Activated naive CD4-positive, alpha-beta T cell treated with anti-CD3 and anti-CD28 coated beads for 36 hours (primary cell): Measurements from ENCODE around the gene RANBP1. TPM values are rescaled to one million over a fixed set of nuclear protein-coding genes. Genes with fewer than 3 reads are reported as not detected.
A peak's percentile ranks its signal among the peaks of the same experiment; 100 is the strongest.

Experiments
- CTCF ChIA-PET: fragments of 350-600 bp; sonication (Branson Sonifier 250); formaldehyde crosslinking; loops from one replicate; lab custom pipeline; 2021; ENCODE audit warnings: antibody characterized with exemption; lab: Charles Lee
- DNase-seq: peaks from one replicate; pipeline ENCODE4 v3.0.0-alpha.2; 2020
- H3K27ac Mint-ChIP-seq: one replicate; pipeline ENCODE4 v1.8.0; 2021; ENCODE audit warnings: mild to moderate bottlenecking, mixed read lengths
- H3K27me3 Mint-ChIP-seq: one replicate; pipeline ENCODE4 v1.8.0; 2021; ENCODE audit warnings: low read depth, mixed read lengths
- H3K36me3 Mint-ChIP-seq: one replicate; pipeline ENCODE4 v1.8.0; 2021; ENCODE audit warnings: low read depth, mixed read lengths
- H3K4me1 Mint-ChIP-seq: one replicate; pipeline ENCODE4 v1.8.0; 2021; ENCODE audit warnings: low read depth, mixed read lengths
- H3K4me3 Mint-ChIP-seq: one replicate; pipeline ENCODE4 v1.8.0; 2021; ENCODE audit warnings: mild to moderate bottlenecking, moderate library complexity, mixed read lengths
- H3K9me3 Mint-ChIP-seq: one replicate; pipeline ENCODE4 v1.8.0; 2021; ENCODE audit warnings: mixed read lengths
- intact Hi-C: fragments of 100-400 bp; cut with micrococcal nuclease; formaldehyde crosslinking; loops from one replicate; pipeline ENCODE4 v1.15.1; 2023
- total RNA-seq, 2 experiments: library from RNA; stranded (reverse); gene quantifications; one replicate each; pipeline ENCODE4 v1.2.3, GENCODE V29; 2021

RANBP1 gene
- total RNA-seq, 2 experiments from 2014 or later = 445 to 455 TPM

GRCh38 chr22:20111689-20112622 lies 3.9 kb upstream of the RANBP1 start:
- Mint-ChIP-seq H3K4me1 (peaks cover 30% of the 10 kb centered on the region), H3K27ac (peak overlapping the region; percentile 87), H3K36me3 (peaks cover 23% of the 10 kb centered on the region), H3K4me3 (no peak overlapping the region), H3K27me3 (no peaks in the 10 kb centered on the region), H3K9me3 (no peaks in the 10 kb centered on the region)
- CTCF ChIA-PET = interaction anchor here (0.6 to 1.7 kb wide), 5 partner anchors 10 to 33 kb away, joined by 3 to 7 read pairs (median 4); no protein-coding TSS in a partner anchor
- DNase-seq = no peak
- intact Hi-C loops = loop anchor here (10.0 kb wide), 1 partner anchor 257 kb away; the partner anchor contains the start of genes GNB1L and RTL10

- Mint-ChIP-seq H3K27me3 (no peaks in the 10 kb centered on the region), H3K4me3 (no peak overlapping the region), H3K4me1 (peaks cover 30% of the 10 kb centered on the region), H3K27ac (peak overlapping the region; percentile 41), H3K9me3 (no peaks in the 10 kb centered on the region), H3K36me3 (peaks cover 22% of the 10 kb centered on the region)
- intact Hi-C loops = loop anchor here (10.0 kb wide), 1 partner anchor 258 kb away; the partner anchor contains the start of genes GNB1L and RTL10
- no peak for DNase-seq
- CTCF ChIA-PET = no interaction called here
Measured at GRCh38 chr22:20112623-20113511, 3.0 kb upstream of the RANBP1 start.

GRCh38 chr22:20113551-20114310 lies 2.2 kb upstream of the RANBP1 start:
- H3K9me3 Mint-ChIP-seq = no peaks in the 10 kb centered on the region
- intact Hi-C loops = loop anchor here (10.0 kb wide), 1 partner anchor 259 kb away; the partner anchor contains the start of genes GNB1L and RTL10
- H3K4me1 Mint-ChIP-seq = peaks cover 33% of the 10 kb centered on the region
- H3K36me3 Mint-ChIP-seq = peaks cover 27% of the 10 kb centered on the region
- H3K27ac Mint-ChIP-seq = peak overlapping the region; percentile 36
- no peak overlapping the region for H3K4me3 Mint-ChIP-seq
- DNase-seq = no peak
- CTCF ChIA-PET = no interaction called here
- H3K27me3 Mint-ChIP-seq = no peaks in the 10 kb centered on the region

GRCh38 chr22:20114506-20115475 lies 1.1 kb upstream of the RANBP1 start:
- Mint-ChIP-seq H3K27ac (peak overlapping the region; percentile 76), H3K4me1 (peaks cover 42% of the 10 kb centered on the region), H3K9me3 (no peaks in the 10 kb centered on the region), H3K27me3 (no peaks in the 10 kb centered on the region), H3K4me3 (peak overlapping the region; percentile 63), H3K36me3 (peaks cover 33% of the 10 kb centered on the region)
- intact Hi-C loops = loop anchor here (5.0 to 10.0 kb wide), 3 partner anchors 260 to 682 kb away; partner anchors contain the start of genes GNB1L, HIRA, KLHL22 and MRPL40
- DNase-seq = no peak
- CTCF ChIA-PET = interaction anchor here (1.1 kb wide), 1 partner anchor 14 kb away, joined by 3 read pairs; no protein-coding TSS in a partner anchor

GRCh38 chr22:20116376-20116950 lies 559 bp downstream of the RANBP1 start:
- CTCF ChIA-PET = interaction anchor here (0.9 to 1.9 kb wide), 2 partner anchors 13 to 15 kb away, joined by 3 to 5 read pairs; no protein-coding TSS in a partner anchor
- Mint-ChIP-seq H3K9me3 (no peaks in the 10 kb centered on the region), H3K27ac (peak overlapping the region; percentile 91), H3K4me3 (peak overlapping the region; percentile 91), H3K4me1 (peaks cover 49% of the 10 kb centered on the region), H3K36me3 (peaks cover 39% of the 10 kb centered on the region), H3K27me3 (no peaks in the 10 kb centered on the region)
- intact Hi-C loops = loop anchor here (2.0 to 10.0 kb wide), 5 partner anchors 14 to 684 kb away; partner anchors contain the start of genes GNB1L, HIRA, KLHL22 and MRPL40
- no peak for DNase-seq

- DNase-seq = peak; percentile 98
- peaks cover 41% of the 10 kb centered on the region for H3K36me3 Mint-ChIP-seq
- peak within 1 kb of the TSS; percentile 94 for H3K27ac Mint-ChIP-seq
- no peaks in the 10 kb centered on the region for H3K27me3 Mint-ChIP-seq
- H3K9me3 Mint-ChIP-seq = no peaks in the 10 kb centered on the region
- intact Hi-C loops = loop anchor here (1.0 to 10.0 kb wide), 10 partner anchors 14 to 685 kb away; partner anchors contain the start of genes ARVCF, DGCR8, GNB1L and HIRA
- peak within 1 kb of the TSS; percentile 91 for H3K4me3 Mint-ChIP-seq
- CTCF ChIA-PET = interaction anchor here (0.9 to 1.9 kb wide), 2 partner anchors 12 to 16 kb away, joined by 3 to 5 read pairs; no protein-coding TSS in a partner anchor
- H3K4me1 Mint-ChIP-seq = peaks cover 49% of the 10 kb centered on the region
Measured at GRCh38 chr22:20116951-20117632, 1.2 kb downstream of the RANBP1 start, which contains the start of gene TRMT2A. Gene TRMT2A, minus strand, starts transcription at chr22:20117226. Its CDS starts 320 bp downstream, at chr22:20116906.

- no peaks in the 10 kb centered on the region for H3K9me3 Mint-ChIP-seq
- intact Hi-C loops = loop anchor here (1.0 to 10.0 kb wide), 11 partner anchors 13 to 685 kb away; partner anchors contain the start of genes ARVCF, DGCR8, GNB1L and HIRA
- CTCF ChIA-PET = interaction anchor here (0.5 to 1.9 kb wide), 4 partner anchors 12 to 49 kb away, joined by 3 to 5 read pairs (median 4); no protein-coding TSS in a partner anchor
- H3K4me1 Mint-ChIP-seq = peaks cover 53% of the 10 kb centered on the region
- H3K4me3 Mint-ChIP-seq = peak overlapping the region; percentile 90
- no peaks in the 10 kb centered on the region for H3K27me3 Mint-ChIP-seq
- H3K27ac Mint-ChIP-seq = peak overlapping the region; percentile 94
- DNase-seq = peak; percentile 93
- H3K36me3 Mint-ChIP-seq = peaks cover 46% of the 10 kb centered on the region
Measured at GRCh38 chr22:20117633-20118299, 1.9 kb downstream of the RANBP1 start.

- peaks cover 53% of the 10 kb centered on the region for H3K4me1 Mint-ChIP-seq
- H3K27me3 Mint-ChIP-seq = no peaks in the 10 kb centered on the region
- peak overlapping the region; percentile 94 for H3K27ac Mint-ChIP-seq
- CTCF ChIA-PET = interaction anchor here (0.5 to 2.0 kb wide), 3 partner anchors 11 to 50 kb away, joined by 3 to 11 read pairs (median 5); no protein-coding TSS in a partner anchor
- no peaks in the 10 kb centered on the region for H3K9me3 Mint-ChIP-seq
- peaks cover 46% of the 10 kb centered on the region for H3K36me3 Mint-ChIP-seq
- DNase-seq = no peak
- peak overlapping the region; percentile 90 for H3K4me3 Mint-ChIP-seq
- intact Hi-C loops = loop anchor here (2.0 to 10.0 kb wide), 4 partner anchors 150 to 686 kb away; partner anchors contain the start of genes GNB1L, HIRA, KLHL22 and MRPL40
Measured at GRCh38 chr22:20118300-20119020, 2.6 kb downstream of the RANBP1 start.
